Activated CD8-positive, alpha-beta memory T cell treated with anti-CD3 and anti-CD28 coated beads for 36 hours (primary cell): ENCODE measurements around the gene NRG2. TPM values are rescaled to one million over a fixed set of nuclear protein-coding genes. Genes with fewer than 3 reads are reported as not detected.

Experiments
- CTCF ChIA-PET: fragments of 350-600 bp; sonication (Branson Sonifier 250); formaldehyde crosslinking; loops from one replicate; lab custom pipeline; 2021; ENCODE audit warnings: antibody characterized with exemption; lab: Charles Lee
- POLR2A ChIA-PET: fragments of 350-600 bp; sonication (Branson Sonifier 250); formaldehyde crosslinking; loops from one replicate; lab custom pipeline; 2021; ENCODE audit warnings: antibody characterized with exemption; lab: Charles Lee
- total RNA-seq, 2 experiments: library from RNA; stranded (reverse); gene quantifications; one replicate each; pipeline ENCODE4 v1.2.3, GENCODE V29; 2021

Gene NRG2
- total RNA-seq, 2 experiments from 2014 or later: 0.15 to 0.17 TPM

GRCh38 chr5:139982157-139982974 lies 60.7 kb downstream of the NRG2 start:
- ChIA-PET CTCF (no interaction called here), POLR2A (no interaction called here)

- ChIA-PET POLR2A (no interaction called here), CTCF (interaction anchor here (2.0 kb wide), 1 partner anchor 12 kb away, joined by 8 read pairs; no protein-coding TSS in a partner anchor)
These were observed 62.3 kb downstream of the NRG2 start for GRCh38 chr5:139980765-139981164.

- ChIA-PET CTCF (interaction anchor here (2.0 kb wide), 1 partner anchor 11 kb away, joined by 8 read pairs; no protein-coding TSS in a partner anchor), POLR2A (interaction anchor here (0.7 kb wide), 1 partner anchor 279 kb away, joined by 4 read pairs; no protein-coding TSS in a partner anchor)
These were observed 63.2 kb downstream of the NRG2 start for GRCh38 chr5:139979943-139980342.

GRCh38 chr5:139979518-139979917 lies 63.6 kb downstream of the NRG2 start:
- CTCF ChIA-PET: no interaction called here
- POLR2A ChIA-PET: interaction anchor here (0.7 kb wide), 1 partner anchor 279 kb away, joined by 4 read pairs; no protein-coding TSS in a partner anchor

GRCh38 chr5:139976703-139977102 lies 66.4 kb downstream of the NRG2 start:
- ChIA-PET POLR2A (no interaction called here), CTCF (no interaction called here)

GRCh38 chr5:139975942-139976341 lies 67.2 kb downstream of the NRG2 start:
- ChIA-PET CTCF (no interaction called here), POLR2A (no interaction called here)

GRCh38 chr5:139975306-139975705 lies 67.8 kb downstream of the NRG2 start:
- ChIA-PET CTCF (no interaction called here), POLR2A (no interaction called here)

- CTCF ChIA-PET: no interaction called here
- POLR2A ChIA-PET: no interaction called here
These were observed 68.4 kb downstream of the NRG2 start for GRCh38 chr5:139974661-139975060.

GRCh38 chr5:139971202-139971725 lies 71.8 kb downstream of the NRG2 start:
- CTCF ChIA-PET: interaction anchor here (0.5 to 8.1 kb wide), 5 partner anchors 25 to 663 kb away, joined by 3 to 101 read pairs (median 5); no protein-coding TSS in a partner anchor
- POLR2A ChIA-PET: interaction anchor here (0.6 kb wide), 1 partner anchor 557 kb away, joined by 7 read pairs; no protein-coding TSS in a partner anchor

- POLR2A ChIA-PET: no interaction called here
- CTCF ChIA-PET: interaction anchor here (0.7 to 8.1 kb wide), 36 partner anchors 11 to 206 kb away, joined by 3 to 101 read pairs (median 4); no protein-coding TSS in a partner anchor
These were observed 73.8 kb downstream of the NRG2 start for GRCh38 chr5:139969318-139969717.

GRCh38 chr5:139968547-139969261 lies 74.4 kb downstream of the NRG2 start:
- ChIA-PET CTCF (interaction anchor here (0.5 to 8.1 kb wide), 45 partner anchors 11 to 607 kb away, joined by 3 to 101 read pairs (median 4); no protein-coding TSS in a partner anchor), POLR2A (no interaction called here)

GRCh38 chr5:139967353-139967752 lies 75.7 kb downstream of the NRG2 start:
- CTCF ChIA-PET: interaction anchor here (2.2 to 8.1 kb wide), 2 partner anchors 10 to 180 kb away, joined by 22 to 101 read pairs; no protein-coding TSS in a partner anchor
- POLR2A ChIA-PET: no interaction called here

GRCh38 chr5:139966856-139967255 lies 76.2 kb downstream of the NRG2 start:
- POLR2A ChIA-PET: no interaction called here
- CTCF ChIA-PET: interaction anchor here (1.2 to 8.1 kb wide), 2 partner anchors 128 to 179 kb away, joined by 4 to 101 read pairs; no protein-coding TSS in a partner anchor

- POLR2A ChIA-PET: no interaction called here
- CTCF ChIA-PET: interaction anchor here (1.2 kb wide), 1 partner anchor 177 kb away, joined by 7 read pairs; no protein-coding TSS in a partner anchor
These were observed 78.0 kb downstream of the NRG2 start for GRCh38 chr5:139964994-139965565.

- POLR2A ChIA-PET: no interaction called here
- CTCF ChIA-PET: interaction anchor here (1.2 kb wide), 1 partner anchor 177 kb away, joined by 7 read pairs; no protein-coding TSS in a partner anchor
These were observed 78.7 kb downstream of the NRG2 start for GRCh38 chr5:139964266-139964993.

- CTCF ChIA-PET: no interaction called here
These were observed 80.7 kb downstream of the NRG2 start for GRCh38 chr5:139962445-139962844.

GRCh38 chr5:139961435-139962157 lies 81.5 kb downstream of the NRG2 start:
- POLR2A ChIA-PET: no interaction called here
- CTCF ChIA-PET: interaction anchor here (0.7 kb wide), 1 partner anchor 157 kb away, joined by 3 read pairs; no protein-coding TSS in a partner anchor

More at GRCh38 chr5:139962445-139962844, 80.7 kb downstream of the NRG2 start:
- POLR2A ChIA-PET: no interaction called here
